ENCODE data around the gene WFDC6.
"Not testable (repeated sequence)": the region's sequence is repeated elsewhere in the genome, so short reads cannot be mapped to it uniquely, and the experiment has no call there.

WFDC6 gene

GRCh38 chr20:45539382-45539781 lies at the start of gene WFDC6:
Gene WFDC6 (minus strand): TSS chr20:45539482. CDS start chr20:45539407, 75 bp downstream.
- DNase-seq (ENCODE audit: low read depth in 3 of 3), result no peak

- DNase-seq (ENCODE audit: low read depth in 3 of 3), result no peak
These were observed 49.5 kb upstream of the WFDC6 start for GRCh38 chr20:45588800-45589199.

GRCh38 chr20:45585986-45586385 lies 46.7 kb upstream of the WFDC6 start:
- DNase-seq (ENCODE audit: low read depth in 3 of 3), result not testable (repeated sequence)

- DNase-seq (ENCODE audit: low read depth in 3 of 3), result not testable (repeated sequence)
These were observed 45.0 kb upstream of the WFDC6 start for GRCh38 chr20:45584294-45584693.

- DNase-seq (ENCODE audit: low read depth in 3 of 3), result no peak
These were observed 44.2 kb upstream of the WFDC6 start for GRCh38 chr20:45583502-45583901.

GRCh38 chr20:45581702-45582101 lies 42.4 kb upstream of the WFDC6 start:
- DNase-seq (ENCODE audit: low read depth in 3 of 3), result no peak

- no peak for DNase-seq (ENCODE audit: low read depth in 3 of 3)
These were observed 39.9 kb upstream of the WFDC6 start, which contains the start of gene WFDC8 for GRCh38 chr20:45579184-45579583. Gene WFDC8 (minus strand): TSS chr20:45579284. CDS start chr20:45579247, 37 bp downstream.

GRCh38 chr20:45578231-45578630 lies 38.9 kb upstream of the WFDC6 start:
- DNase-seq (ENCODE audit: low read depth in 3 of 3), result no peak

GRCh38 chr20:45576995-45577394 lies 37.7 kb upstream of the WFDC6 start:
- no peak for DNase-seq (ENCODE audit: low read depth in 3 of 3)

GRCh38 chr20:45575931-45576330 lies 36.6 kb upstream of the WFDC6 start:
- DNase-seq (ENCODE audit: low read depth in 3 of 3), result no peak

GRCh38 chr20:45569650-45570049 lies 30.4 kb upstream of the WFDC6 start:
- DNase-seq (ENCODE audit: low read depth in 3 of 3), result not testable (repeated sequence)

- no peak for DNase-seq (ENCODE audit: low read depth in 3 of 3)
These were observed 25.5 kb upstream of the WFDC6 start for GRCh38 chr20:45564760-45565276.

GRCh38 chr20:45555198-45555597 lies 15.9 kb upstream of the WFDC6 start:
- no peak for DNase-seq (ENCODE audit: low read depth in 3 of 3)

- no peak for DNase-seq (ENCODE audit: low read depth in 3 of 3)
These were observed 13.2 kb upstream of the WFDC6 start for GRCh38 chr20:45552456-45552855.

- no peak for DNase-seq (ENCODE audit: low read depth in 3 of 3)
These were observed 11.5 kb upstream of the WFDC6 start for GRCh38 chr20:45550765-45551164.

- no peak for DNase-seq (ENCODE audit: low read depth in 3 of 3)
These were observed 9.1 kb upstream of the WFDC6 start for GRCh38 chr20:45548410-45548809.

- DNase-seq (ENCODE audit: low read depth in 3 of 3), result no peak
These were observed 8.0 kb upstream of the WFDC6 start, which contains the start of gene EPPIN for GRCh38 chr20:45547206-45547770. Gene EPPIN (minus strand): TSS chr20:45547401. CDS start chr20:45547357, 44 bp downstream.

GRCh38 chr20:45545754-45546453 lies 6.6 kb upstream of the WFDC6 start:
- DNase-seq (ENCODE audit: low read depth in 3 of 3), result no peak

- DNase-seq (ENCODE audit: low read depth in 3 of 3), result no peak
These were observed 6.1 kb upstream of the WFDC6 start for GRCh38 chr20:45545351-45545750.

GRCh38 chr20:45538209-45538799 lies 978 bp downstream of the WFDC6 start:
- no peak for DNase-seq (ENCODE audit: low read depth in 3 of 3)

GRCh38 chr20:45527294-45527693 lies 12.0 kb downstream of the WFDC6 start:
- no peak for DNase-seq (ENCODE audit: low read depth in 3 of 3)

- DNase-seq (ENCODE audit: low read depth in 3 of 3), result no peak
These were observed 15.5 kb downstream of the WFDC6 start for GRCh38 chr20:45523821-45524220.

- no peak for DNase-seq (ENCODE audit: low read depth in 3 of 3)
These were observed 21.0 kb downstream of the WFDC6 start for GRCh38 chr20:45518282-45518681.
